Measurements from ENCODE around the gene KCTD1.

KCTD1 gene

DNA sequence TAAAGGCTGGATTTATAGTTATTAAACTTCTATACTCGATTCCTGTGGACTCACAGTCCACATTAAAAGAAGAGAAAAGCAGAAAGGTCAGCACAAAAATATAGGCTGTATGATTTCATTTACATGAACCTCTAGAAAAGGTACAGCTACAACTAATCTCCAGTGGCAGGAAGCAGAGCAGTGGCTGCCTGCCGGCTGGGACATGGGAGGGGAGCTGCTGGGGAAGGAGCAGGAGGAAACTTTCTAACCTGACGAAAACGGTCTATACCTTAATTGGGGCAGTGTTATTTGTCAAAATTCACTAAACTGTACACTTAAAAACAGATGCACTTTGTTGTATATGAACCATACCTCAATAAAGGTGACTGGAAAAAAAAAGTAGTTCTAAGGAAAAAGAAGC, 26.7 kb downstream of the KCTD1 start:
- no peak for ATAC-seq

DNA sequence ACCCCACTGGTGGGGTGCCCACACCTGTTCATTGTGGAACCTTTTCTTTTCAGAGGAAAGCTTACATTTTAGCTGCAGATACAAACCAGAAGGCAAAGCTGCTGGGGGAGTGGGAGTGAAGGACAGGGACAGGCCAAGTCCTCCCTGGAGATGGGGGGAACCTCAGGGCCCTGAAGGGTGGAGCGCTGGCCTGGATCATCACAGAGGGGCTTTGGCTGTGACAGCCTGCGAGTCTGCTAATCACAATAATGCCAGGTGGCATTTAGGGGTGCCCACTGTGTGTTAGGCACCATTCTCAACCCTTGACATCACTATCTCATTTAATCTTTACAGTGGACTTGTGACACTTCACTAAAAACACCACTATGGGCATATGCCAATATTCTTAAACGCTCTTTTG, 27.4 kb downstream of the KCTD1 start:
- no peak for ATAC-seq

DNA sequence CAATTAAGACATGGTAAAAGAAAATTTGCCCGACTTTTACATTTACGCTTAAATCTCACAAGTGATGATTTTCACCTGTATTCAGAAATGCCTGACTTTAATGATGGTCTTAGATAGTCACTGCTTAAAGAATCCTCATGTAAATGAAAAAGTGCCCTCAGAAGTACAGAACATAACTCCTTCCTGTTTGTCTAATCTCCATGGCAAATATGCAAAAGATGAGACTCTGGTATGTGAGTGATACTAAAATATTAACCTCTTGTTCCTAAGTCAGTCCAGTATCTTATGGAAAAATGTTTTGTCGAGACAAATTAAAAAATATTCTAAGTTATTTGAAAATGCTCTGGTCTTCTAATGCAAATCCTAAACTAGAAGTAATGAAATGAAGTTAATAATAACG, 29.2 kb downstream of the KCTD1 start:
- no peak for ATAC-seq

DNA sequence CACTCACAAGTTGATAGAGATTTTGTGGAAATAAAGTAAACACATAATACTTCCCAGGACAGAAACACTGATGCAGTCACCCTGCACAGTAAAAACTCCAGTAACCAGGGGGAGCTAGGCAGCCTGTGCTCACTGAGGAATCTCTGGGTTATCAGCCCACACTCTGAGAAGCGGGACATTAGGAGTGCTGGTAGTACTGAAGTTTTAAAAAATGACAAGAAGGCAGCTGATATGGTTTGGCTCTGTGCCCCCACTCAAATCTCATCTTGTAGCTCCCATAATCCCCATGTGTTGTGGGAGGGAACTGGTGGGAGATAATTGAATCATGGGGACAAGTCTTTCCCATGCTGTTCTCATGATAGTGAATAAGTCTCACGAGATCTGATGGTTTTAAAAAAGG, 31.4 kb downstream of the KCTD1 start:
- ATAC-seq = no peak

DNA sequence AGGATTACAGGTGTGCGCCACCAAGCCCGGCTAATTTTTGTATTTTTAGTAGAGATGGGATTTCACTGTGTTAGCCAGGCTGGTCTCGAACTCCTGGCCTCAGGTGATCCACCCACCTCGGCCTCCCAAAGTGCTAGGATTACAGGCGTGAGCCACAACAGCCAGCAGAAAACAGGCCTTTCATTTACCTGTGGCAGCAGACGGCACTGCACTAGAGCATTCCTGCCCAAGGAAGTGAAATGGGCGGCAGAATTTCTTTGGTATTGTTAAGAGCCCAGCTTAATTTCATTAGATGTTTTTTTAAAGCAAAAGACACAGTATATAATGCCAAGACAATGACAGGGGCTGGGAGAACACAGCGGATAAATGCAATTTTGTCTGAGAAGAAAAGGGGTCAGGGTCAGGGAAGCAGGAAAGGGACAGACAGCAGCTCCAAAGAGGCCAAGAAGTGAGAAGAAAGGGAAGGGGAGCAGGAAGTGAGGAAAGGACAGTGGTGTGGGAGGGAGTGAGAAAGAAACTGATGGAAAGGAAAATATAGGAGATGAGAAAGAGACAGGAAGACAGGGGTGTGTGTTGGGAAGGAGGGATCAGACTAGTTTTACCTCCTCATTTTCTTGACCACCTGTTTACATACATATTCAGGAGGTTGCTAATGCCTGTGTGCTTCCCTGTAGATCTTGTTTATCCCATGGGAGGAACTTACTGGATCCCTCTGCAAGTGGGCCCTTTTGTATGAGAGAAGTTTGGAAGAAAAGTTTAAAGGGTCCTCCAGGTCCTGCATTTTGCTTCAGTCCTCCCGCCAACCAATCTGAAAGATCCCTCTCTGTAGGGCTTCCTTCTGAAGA, 32.5 kb downstream of the KCTD1 start:
- ATAC-seq = no peak

DNA sequence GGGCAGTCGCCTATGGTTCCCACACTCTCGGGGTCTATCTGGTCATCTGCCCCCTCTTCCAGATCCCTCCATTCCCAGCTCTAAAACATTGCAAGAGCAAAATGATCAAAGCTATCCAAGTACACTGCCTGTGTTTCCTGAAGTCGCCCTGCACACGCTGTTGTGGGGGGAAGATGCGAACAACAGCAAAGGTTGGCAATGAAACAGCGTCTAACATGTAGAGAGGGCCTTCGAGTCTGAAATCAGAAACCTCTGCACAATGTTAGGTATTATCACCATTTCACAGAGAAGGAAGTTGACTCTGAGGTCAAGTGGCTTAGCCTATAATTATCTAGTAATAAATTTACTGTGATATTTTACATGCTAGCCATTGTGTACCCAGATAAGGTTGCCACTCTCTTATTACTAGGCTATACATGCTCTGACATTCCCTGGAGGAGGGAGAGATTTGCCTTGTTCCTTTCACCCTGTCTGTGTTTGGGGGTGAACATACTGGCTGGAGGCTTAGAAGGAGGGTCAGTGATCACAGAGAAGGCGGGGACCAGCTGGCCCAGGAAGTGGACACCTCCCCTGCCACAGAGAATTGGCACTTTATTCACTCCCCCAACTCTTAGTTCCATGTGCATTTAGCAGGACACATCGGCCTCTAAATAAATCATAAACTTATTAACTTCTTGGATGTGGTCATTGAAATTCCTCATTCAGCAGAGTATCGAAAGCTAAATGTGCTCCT, 36.8 kb downstream of the KCTD1 start:
- no peak for ATAC-seq

DNA sequence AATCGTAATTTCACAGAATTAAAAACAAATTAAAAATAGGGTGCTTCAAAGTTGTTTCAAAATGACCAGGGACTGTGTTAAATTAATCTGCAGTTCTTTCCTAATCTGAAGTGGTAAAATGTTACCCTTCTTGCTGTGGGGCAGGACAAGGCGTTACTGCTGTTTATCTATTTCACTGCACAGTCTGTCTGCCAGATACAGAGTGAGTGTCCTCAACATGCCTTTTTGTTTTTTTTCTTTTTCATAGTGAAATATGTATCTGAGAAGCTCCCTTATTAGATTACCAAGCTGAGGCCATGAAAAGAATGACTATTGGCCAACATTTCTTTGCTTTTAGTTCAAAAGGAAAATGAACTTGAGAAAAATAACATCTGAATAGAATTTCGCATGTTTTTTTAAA, 38.0 kb downstream of the KCTD1 start:
- no peak for ATAC-seq

DNA sequence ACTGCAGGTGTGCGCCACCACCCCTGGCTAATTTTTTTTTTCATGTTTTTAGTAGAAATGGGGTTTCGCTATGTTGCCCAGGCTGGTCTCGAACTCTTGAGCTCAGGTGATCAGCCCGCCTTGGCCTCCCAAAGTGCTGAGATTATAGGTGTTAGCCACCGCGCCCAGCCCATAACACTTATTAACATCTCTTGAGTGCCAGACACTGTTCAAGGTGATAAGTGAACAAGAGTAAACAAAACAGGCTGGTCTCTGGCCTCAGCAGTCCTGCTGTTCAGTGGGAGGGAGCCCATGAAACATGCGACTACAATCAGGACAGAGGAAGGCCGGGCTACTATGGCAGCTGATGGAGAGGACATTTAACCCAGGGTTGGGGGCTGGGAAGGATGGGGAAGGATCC, 42.3 kb downstream of the KCTD1 start:
- ATAC-seq = no peak

DNA sequence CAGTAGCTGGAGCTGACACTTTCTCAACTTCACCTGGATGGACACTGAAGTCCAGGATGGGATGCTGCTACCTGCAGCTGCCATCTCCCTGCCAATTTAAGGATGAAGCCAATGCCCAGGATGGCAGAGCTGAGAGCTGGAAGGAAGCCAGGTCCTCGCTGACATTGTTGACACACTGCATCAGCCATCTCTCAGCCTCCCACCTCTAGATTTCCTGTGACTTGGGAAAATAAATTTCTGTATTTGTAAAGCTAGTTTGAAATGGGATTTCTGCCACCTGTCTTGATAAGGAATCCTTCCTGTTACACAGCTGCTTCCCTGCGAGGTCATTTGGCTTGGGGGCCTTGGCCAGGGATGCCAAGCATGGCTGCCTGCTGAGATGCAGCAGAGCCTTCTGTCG, 43.5 kb downstream of the KCTD1 start:
- no peak for ATAC-seq

DNA sequence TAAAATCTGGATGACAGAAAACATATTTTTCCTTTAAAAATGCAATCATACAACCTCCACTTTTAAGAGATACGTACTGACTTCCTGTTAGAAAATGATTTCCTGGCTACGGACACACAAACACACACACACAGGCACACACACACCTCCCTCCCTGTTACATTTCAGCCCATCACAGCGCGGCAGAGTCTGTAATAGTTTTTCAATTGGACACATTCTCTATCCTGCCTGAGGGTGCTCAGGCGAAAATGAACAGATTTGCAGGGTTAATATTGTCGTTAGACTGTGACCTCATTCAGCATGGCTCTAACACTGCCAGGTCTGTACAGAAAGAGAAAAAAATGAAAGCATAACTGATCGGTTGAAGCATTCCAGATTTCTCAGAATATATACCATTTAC, 45.0 kb downstream of the KCTD1 start:
- ATAC-seq = no peak

DNA sequence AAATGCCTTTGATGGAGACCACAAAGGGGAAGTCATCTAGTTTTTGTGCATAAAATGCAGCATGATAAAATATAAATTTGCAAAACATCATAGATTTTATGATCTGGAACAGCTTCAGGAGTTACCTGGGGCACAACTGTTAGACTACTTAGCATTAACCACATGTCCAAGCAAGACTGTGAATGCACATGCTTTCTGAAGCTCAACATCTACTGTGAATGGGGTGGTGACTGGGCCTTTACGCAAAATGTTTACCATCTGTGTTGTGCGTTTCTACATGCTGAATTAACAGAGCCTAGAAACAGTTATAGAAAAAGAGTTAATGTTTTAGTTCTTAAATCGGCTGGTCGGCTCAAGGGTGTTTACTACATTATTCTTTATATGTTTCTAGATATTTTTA, 45.5 kb downstream of the KCTD1 start:
- no peak for ATAC-seq

DNA sequence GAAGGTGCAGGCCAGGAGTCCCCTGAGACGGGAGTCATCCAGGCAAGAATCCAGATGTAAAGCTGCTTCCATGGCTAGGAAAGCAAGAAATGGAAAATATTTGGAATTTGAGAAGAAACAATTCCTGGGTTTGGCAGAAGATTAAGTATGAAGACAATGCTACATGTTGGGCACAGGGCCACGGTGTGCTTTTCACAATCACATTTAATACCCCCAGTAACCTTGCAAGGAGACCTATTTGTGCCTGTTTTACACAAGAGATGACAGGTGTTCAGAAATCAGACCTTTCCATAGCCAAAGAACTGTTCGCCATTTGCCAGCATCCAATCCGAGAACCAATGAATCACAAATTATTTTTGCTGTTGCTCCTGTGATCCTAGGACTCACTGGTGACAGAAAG, 50.5 kb downstream of the KCTD1 start:
- ATAC-seq = no peak

DNA sequence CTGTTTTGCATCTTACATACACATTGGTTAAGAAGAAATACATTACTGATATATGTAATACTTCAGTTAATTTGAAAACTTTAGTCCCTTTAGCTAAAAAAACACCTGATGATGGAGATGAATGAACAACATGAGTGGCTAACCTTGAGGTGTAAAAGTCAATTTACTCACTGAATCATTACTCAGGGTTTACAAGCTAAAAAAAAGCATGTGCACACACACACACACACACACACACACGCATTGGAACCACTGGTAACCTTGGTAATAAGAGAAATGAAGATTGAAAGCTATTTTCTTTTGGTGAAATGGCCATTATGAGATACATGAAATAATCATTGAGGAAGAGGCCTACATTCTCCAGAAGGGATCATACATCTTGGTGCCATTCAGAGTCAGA, 51.8 kb downstream of the KCTD1 start:
- no peak for ATAC-seq

DNA sequence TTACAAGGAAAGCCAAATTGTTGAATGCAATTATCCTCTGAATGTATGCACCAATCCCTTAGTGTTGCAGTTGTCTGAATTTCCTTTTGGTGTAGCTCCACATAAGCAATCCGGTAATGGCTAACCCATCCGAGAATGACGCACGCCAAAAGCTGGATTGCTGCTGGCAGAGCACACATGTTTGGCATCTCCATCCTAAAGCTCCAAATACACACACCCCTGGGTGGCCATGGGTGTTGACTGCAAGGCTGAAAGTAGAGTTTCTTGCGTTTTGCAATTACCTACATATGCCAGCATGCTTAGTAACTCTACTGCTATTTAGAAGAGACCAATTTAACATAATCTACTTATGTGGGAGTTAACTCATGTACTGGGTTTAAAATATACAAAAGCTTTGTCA, 53.1 kb downstream of the KCTD1 start:
- no peak for ATAC-seq

DNA sequence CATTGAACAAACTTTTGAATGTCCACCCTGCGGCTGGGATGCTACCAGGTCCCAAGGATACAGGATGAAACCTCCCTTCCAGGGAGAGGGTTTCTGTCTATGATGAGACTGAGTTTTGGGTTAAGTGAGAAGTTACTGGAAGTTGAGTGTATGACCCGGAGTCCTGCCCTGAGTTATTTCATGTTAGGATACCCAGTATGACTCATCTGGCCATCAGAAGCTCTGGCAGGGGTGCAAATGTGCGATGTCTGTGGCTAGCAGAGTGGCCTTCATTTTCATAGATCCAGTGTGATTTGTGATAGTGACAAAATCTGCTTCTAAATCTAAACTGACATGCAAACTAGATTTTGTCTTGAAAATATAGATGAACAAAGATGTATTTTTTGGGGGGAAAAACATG, 55.3 kb downstream of the KCTD1 start:
- no peak for ATAC-seq

DNA sequence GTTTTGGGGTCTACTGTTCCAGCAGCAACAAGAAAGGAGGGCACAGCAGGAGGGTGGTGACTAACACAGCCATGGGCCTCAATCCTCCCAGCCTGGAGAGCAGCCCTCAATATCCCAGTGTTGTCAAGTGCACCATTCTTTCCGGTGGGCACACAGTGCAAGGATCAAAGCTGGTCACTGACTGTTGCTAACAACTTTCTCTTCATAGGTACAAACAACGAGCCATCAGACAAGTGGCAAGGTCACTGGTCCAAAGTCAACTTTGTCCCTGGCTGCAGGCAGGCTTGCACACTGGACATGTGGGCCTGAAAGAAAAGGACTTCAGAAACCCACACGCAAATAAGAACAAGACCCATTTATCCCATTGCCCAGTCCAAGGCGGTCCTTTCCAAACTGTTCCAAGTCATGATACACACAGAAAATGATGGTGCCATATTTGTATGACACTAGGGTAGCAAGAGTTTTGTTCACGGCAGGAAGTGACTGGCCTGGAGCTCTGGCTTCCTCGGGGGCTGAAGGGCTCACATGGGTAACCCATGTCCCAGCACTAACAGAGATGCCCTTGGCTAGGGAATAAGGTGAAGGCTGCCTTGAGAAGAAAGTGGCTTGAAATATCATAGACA, 57.0 kb downstream of the KCTD1 start:
- ATAC-seq = no peak

DNA sequence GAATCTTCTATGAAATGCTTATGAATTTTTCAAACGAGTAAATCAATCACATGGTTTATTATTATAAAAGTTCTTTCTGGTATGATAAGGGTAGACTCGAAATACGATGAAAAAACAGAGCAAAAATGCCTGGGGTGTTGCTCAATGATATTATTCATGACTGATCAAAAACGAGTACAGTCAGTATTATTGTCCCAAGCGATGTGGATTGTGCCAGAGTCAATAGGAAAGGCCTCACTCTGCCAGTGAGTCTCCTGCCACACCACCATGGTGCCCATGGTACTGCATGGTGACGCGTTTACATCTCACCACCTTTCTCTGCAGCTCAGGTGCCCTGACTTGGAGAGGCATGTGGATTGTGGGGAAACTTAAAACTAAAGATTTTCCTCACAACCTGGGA, 58.5 kb downstream of the KCTD1 start:
- ATAC-seq = no peak

DNA sequence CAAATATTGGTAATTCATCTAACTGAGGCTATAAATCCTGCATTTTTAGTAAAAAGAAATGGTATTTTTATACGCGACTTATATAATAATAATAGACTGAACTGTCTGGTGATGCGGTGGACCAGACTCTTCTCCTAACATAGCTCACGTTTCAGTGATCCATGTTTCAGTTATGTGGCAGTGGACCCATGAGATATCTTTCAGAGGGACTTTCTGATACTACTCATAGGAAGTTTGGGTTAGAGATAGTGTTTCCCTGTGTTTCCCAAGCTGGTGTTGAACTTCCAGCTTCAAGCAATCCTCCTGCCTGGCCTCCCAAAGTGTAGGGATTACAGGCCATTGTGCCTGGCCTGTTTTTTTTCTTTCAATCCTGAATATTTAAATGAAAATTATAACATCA, 59.2 kb downstream of the KCTD1 start:
- no peak for ATAC-seq

DNA sequence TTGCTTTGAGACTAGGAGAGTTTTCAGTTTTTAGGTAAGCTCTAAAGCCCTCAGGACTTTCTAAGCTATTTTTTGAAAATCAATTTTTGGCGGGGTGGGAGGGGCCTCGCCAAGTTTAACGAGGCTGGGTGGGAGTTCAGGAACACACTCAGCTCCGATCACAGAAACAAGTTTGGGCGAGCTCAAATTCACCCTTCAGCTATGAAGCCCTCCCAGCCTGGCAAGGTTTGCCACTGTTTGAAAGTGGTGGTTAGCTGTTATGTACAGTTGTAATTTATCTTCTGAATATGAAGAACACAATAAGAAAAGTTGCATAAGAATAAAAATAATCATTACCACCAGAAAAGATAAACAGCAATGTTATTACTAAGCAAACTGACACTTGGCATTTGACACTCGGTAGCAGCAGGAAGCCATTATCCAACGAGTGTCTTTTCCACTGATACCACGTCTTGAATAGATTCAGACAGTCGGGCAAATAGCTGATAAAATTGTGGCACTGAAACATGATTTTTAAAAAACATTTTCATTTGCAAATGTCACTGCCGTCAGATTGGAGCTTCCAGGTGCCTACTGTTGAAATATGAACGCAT, 59.8 kb downstream of the KCTD1 start:
- ATAC-seq = no peak

DNA sequence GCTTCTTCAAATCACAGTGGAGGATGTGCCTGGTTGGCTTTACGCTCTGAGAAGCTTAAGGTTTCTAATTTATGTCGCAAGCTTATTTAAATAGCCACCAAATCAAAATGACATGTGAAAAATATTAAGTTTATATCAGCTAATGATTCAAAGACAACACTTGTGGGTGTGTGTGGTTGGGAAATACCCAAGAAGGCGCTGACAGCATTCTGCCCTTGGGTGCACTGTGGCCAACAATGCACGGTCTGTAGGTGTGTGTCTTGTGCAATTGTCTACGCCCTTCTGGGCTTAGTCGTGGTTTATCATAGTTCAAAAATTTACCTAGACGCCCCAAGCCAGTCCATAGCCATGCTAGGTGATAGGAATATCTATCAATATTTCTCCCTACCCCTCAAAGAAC, 60.9 kb downstream of the KCTD1 start:
- peak; percentile 55 to 64 for ATAC-seq

DNA sequence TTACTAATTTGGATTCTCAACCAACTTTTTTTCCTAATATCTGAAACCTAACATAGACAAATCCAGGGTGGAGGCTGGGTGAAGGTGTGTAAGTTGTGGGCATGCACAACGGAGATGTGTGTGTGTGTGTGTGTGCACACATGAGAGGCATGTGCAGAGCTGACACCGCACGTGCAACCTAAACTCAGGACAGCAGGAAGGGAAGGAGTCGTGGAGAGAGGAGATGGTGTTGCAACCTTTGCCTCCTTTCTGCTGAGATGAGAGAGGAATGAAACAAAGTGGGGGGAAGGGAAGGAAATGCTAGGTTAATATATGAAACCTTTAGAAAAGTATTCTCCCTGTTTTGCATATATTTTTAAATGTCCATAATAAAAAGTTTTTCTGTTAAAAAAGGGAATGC, 64.7 kb downstream of the KCTD1 start:
- ATAC-seq = no peak

DNA sequence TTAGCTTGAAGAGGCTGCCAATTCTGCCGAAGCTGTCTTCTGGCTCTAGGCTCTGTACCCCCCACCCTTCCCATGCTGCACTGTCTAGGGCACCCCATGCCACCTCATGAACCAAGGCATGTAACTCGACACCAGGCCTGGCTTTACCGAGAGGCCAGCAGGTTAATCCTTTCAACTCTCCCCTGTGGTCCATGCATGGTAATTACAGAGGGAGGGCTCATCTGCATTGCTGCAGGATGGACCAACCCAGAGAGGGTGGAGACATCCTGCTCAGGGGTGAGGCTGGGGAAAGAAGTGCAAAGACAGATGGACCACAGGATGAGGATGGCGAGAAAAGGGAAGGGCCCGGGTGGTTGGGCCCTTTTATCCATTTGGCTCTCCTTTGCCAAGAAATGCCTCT, 65.8 kb downstream of the KCTD1 start:
- no peak for ATAC-seq

DNA sequence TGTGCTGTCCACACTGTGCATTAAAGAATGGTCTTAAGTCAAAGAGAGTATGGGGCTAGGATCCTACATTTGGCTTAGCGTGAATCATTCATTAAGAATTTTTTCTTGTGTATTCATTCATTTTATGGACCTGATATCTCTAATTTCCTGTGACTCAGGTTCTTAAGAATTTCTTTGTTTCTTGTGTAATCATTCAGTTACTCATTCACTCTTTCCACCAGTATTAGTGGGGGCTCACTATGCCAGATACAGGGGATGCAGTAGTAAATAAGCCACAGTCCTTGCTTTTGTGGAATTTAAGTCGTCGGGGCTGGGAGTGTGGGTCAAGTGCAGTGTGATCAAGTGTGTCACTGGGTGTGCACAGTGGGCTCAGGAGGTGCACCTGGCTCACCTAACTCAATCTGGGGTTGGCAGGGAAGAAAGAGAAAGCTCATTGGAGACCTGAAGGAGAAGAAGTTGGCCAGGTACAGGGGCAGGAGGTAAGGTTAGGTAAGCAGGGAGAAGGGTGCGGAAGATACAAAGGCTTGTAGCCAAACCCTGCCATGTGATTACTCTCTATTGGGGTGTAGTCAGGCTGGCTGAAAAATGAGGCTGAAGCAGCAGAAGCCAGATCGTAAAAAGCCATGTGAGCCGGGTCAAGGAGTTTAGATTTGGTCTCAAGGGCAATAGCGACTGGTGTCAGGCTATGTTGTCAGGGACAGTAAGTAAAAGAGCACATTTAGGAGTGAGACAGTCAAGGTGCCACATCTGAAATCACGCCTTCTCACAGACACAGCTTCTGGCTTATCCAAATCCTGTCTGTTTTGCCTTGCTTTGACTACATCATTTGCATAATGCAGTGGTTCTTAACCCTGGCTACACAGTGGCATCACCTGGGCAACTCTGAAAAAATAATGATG, 67.2 kb downstream of the KCTD1 start:
- ATAC-seq = no peak

Data from activated CD4-positive, CD25-positive, alpha-beta regulatory T cell treated with anti-CD3 and anti-CD28 coated beads, Interleukin-2, amount 50 U/mL, for 24 hours (primary cell).